ENCODE data around the gene FIBIN.
"Not testable (repeated sequence)": the region's sequence is repeated elsewhere in the genome, so short reads cannot be mapped to it uniquely, and the experiment has no call there.

The FIBIN gene

DNA sequence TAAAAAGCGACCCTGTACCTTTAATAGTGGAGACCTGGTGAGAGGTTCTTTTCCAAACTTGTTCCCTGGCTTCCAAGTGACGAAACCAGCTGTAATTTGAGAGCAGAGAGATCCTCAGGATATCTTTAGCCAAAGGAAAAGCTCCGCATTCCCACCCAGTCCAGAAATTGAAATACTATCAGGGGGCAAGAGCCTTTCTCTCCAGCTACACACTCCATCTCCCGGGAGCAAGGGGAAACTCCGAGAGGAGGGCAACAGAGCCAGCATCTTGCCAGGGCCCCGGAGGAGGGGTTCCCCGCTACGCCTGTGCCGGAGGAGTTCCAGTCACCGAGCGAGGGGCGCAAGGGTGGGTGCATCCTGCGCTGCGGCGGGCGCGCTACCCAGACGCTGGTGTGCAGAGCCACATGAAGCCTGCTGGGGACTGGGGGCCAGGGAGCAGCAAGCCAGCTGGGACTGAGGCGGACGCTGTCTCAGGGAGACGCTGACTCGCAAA, at the start of gene FIBIN:
Gene FIBIN (plus strand): TSS at position 148 of the 493 bp plus-strand sequence. CDS start 415 bp downstream, outside the sequence.
- no peak for DNase-seq

DNA sequence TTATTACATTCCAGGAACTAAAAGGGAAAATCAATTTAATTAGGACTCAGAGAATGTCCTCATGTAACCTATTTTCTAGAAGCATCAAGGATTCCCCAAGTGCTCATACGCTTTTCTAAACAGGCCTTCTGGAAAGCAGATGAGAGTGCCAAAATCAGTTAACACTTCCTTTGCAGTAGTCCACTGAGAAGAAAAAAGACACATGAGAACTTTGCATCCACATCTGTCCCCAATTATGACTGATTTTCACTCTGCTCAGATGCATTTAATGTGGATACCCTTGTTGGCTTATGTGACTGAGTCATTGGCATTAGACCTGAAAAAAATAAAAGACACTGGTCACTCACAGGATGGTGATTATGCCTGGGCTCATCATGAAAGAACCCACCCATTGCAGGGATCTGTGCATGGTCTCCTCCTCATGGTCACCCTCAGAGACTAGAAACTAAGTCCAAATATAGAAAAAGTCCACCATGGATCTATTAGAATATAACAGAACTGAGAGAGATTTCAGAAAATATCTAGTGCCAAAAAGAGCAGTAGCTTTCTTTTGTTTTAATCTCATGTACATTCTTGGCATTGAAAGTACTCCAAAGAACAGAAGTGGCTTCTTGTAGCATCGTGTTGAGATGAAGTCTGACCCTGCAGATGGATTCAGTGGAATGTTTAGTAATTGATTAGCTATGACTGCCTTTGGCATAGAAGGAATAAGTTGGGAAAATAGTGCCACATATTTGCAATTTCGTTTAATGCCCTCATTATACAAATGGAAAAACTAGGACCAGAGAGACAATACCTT, 48.8 kb upstream of the FIBIN start:
- DNase-seq: no peak

DNA sequence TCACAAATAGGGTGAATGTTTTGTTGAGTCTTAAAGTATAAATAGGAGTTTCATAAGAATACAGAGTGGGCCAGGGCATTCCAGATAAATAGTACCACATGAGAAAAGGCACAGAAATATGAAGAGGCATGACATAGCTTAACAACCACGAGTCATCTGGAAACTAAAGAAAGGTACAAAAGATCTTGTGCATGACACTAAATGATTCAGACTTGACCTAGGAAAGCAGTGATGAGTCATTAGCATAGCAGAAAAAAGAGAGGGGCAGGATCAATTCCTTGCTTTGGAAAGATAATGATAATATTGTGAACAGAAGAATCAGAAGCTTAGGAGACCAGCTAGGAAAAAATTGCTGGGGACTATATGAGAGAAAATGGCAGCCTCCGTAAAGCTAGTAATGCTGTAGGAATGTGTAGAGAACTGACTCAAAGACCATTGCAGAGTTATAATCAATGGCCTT, 47.6 kb upstream of the FIBIN start:
- DNase-seq: no peak

DNA sequence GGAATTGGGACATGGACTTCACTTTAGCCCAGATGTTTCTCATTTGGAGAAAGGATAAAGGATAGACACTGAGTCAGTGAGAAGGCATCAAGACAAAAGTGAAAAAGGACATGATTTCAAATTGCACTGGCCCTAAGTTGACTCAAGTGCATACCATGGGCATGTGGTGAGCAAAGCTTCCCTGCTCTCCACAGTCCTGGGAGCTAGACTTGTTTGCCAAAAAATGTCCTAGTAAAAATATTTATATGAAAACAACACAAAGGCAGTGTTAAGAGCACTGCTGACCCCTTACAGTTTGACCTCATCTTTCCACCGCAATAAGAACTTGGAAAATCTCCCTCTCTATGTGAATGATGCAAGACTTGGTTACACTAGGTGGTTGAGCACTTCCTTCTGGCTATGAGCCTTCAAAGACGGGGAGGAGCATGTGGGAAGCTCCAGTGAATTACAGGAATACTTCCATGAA, 46.5 kb upstream of the FIBIN start:
- DNase-seq: no peak

DNA sequence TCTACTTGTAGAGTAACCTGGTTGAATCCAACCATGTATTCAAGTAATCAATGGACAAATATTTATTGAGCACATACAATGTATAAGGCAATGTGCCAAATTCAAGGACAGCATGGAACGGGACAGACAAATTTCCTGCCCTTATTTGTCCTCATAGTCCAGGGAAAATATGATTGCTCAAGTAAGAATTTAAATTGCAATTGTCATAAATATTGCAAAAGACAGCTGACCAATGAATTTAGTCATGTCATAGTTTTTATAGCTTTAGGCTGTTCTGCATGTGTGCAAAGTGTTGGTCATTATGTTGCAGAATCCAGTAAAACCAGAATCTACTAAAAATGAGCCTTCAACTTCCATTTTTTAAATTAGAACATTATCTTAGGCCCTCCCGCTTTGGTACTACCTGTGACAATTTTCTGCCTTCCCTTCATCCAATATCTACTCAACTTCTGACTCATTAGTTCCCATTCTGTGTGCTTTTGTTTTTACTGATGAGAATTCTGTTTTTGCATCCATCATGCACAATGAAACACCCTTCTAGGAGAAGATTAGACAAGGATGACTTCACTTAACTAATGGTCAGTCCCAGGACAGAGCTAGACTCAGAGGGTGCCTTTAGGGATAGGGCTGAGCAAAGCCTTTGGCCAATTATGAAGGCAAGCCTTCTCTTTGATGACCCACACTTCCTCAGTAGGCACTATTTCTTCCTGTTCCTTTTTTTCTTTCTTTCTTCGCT, 45.8 kb upstream of the FIBIN start:
- DNase-seq: no peak

DNA sequence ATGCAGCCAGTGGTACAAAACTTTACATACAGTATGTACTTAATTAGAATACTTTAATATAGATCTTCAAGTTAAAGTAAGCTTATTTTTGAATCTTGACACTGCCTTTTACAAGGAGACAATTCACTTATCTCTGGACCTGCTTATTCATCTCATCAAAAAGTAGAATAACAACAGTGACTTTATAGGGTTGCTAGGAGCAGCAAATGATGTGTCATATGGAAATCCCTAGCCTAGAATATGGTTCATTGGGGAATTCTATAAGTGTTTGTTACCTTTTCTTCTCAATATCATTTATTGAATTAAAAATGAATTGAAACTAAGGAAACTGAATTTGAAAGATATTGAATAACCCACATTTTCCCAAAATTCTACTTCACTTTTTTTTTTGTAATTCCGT, 45.0 kb upstream of the FIBIN start:
- DNase-seq: no peak

DNA sequence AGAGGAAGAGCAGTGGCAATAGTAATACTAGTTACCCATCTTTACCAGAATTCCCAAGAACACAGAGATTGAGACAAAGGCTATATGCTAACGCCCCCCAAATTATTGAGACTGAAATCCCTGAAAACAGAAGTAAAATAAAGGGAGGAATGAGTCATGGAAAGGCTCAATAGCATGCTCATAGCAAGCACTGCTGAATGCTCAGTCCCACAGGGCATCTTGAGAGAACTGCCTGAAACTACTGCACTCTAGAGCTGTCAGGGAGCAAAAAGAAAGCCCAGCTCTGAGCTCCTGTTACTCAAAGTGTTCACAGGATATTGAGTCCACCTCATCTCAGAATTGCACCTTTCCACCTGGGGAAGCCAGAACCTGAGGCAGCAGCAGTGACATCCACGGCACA, 44.1 kb upstream of the FIBIN start:
- DNase-seq: no peak

DNA sequence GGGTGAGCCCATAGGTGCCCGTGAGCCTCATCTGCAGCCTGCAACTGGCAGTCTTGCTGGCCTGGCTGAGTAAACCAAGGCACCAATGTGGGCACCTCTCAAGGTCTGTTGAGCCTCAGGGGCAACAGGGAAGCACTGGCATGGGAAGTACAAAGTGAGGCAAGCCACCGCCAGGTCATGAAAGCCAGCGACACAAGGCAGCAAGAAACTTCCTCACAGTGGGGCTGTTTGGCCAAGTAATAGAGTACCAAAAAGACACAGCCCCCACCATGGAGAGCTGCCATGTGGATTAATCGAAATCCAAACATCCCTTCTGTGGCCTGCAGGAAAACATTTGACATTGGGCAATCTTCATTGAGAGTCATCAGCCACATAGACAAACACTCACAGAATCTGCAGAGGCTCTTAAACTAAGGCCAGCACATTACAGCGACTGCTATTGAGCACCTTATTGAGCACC, 43.6 kb upstream of the FIBIN start:
- DNase-seq: no peak

DNA sequence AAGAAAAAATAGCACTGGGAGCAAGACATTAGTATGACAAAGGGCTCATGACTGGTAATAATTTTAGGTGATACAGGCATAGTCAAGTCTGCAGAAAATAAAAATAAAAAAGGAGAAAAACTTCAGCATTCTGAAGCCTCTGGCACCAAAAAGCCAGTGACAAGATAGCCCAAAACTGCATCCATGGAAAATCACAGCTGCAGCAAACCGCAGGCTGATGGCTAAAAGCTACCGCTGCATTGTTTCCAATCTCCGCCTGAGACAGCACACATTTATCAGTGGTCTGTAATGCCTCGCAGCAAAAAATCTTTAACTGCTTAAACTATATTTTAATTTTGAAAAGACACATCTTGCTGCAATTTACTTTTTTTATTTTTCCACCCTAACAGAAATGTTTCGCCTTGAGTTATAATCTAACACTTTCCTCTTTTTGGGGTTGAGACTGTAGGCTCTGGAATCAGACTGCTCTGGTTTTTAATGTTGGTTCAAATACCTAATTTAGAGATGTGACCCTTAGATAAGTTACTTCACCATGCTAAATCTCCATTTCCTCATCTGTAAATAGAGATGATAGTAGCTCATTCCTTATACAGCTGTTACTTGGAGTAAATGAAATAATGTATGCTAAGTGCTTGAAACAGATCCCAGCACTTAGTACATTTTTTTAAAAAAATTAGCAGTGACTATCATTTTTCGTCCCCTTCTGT, 42.0 kb upstream of the FIBIN start:
- no peak for DNase-seq

DNA sequence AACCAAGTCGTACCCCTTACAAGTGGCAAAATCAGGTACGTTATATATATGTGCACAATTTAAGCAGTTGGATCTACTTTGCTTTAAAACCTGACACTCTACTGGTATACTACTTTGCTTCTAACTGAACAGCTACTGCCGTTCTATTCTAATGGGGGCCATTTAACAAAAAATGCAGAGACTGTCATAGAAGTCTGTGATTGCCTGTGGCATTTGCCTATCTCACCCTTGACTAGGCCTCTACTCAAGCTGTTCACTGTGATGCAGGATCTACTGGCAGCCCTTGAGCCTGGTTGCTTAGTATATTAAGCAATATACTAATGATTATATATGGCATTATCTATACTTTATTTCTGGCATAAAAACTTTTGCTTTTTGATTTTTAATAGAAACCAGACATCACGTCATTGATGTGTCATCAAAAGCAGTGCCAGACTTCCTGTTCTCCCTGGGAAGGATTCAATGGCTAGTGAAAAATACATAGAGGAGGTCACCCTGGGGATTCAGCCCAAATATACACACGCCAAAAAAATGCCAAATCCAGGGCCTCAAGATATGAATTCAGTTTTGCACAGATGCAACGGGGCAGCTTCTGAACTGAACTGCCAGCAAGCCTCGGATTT, 40.0 kb upstream of the FIBIN start:
- DNase-seq: no peak

DNA sequence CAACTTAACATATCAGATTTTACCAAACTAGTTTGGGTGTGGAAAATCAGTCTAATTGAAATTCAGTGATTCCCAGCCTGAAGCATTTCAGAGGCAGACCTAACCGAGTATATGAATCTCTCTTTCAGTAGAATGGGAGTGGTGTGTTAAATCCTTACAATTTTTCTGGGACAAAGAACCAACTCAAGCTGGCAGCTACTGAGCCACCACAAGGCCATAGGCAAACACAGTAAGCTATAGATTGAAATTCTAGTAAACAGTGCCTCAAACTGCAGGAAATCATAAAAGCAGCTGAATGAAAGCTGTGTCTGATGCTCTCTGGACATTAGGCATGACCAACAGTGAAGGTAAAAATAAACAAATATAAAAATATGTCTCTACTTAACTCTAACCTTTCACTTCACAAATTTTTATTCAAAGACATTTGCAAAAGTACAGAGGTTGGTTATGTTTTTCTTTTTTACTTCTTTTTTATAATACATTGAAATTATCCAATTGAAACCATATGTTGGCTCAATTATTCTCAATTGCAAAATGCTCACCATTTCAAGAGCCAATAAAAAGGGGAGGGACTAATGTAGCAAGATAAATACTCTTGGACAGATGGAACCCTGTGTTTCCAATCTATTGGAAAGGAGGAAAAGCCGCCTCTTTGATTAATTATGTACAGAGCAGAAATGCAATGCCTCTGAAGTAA, 35.8 kb upstream of the FIBIN start:
- no peak for DNase-seq

DNA sequence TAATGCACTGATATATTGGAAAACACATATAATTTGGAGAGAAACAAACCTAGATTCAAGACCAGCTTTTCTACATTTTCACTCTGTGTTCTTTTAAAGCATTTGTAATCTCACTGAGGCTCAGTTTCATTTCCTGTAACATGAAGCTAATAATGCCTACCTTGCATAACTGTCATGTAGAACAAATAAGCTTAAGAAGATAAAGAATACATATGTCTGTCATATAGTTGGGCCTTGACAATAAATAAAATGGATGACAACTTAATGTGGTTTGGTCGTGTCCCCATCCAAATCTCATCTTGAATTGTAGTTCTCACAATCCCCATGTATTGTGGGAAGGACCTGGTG, 35.2 kb upstream of the FIBIN start:
- DNase-seq: no peak

DNA sequence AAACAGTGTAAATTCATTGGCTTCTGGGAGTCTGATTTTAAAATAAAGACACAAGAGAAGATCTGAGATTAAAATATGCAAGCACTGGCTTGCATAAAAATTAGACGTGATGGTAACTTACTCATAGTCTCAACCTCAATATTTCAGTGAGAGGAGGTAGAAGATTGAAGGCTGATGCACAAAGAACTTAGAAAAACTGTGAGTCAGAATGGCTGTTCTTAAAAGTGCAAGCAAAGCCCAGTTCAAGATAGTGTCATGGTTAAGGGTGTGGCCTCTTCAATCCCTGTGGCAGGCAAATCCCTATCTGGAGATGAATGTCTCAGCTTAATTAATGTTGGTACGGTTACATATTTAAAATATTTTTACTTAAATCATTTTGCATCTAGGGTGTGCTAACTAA, 33.6 kb upstream of the FIBIN start:
- DNase-seq: no peak

DNA sequence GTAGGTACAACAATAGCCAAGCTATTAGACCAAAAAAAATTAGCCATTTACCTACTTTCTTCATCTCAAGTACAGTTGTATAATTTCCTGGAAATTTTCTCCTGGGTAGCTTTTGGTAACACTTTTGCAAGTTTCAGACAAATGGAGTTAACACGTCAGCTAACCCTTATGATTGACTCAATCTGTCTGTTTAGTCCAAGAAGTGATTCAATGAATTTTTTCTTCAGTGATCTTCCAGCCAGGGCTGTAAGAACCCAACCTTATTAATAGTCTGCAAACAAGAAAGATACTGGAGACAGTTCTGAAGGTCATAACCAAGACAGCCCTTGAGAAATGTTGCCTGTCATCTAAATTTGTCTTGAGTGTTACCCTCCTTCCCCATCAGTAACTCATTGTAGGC, 30.1 kb upstream of the FIBIN start:
- no peak for DNase-seq

DNA sequence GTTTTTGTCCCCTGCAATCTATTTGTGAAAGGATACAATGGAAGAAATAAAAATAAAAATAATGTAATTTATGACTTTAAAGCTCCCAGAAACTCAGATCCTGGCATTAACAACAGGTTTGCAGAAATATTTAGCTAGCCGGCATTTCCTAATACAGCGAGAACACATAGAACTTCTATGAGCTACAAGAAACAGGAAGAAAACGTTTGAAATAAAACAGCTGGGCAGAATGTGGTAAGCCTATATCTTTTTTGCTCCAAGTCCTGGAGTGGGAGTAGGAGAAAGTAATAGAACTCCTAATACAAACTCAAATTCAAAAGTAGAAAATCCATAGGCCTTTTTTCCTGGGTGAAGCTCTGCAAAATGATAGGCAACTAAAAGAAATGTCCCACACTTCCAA, 29.6 kb upstream of the FIBIN start:
- DNase-seq: no peak

DNA sequence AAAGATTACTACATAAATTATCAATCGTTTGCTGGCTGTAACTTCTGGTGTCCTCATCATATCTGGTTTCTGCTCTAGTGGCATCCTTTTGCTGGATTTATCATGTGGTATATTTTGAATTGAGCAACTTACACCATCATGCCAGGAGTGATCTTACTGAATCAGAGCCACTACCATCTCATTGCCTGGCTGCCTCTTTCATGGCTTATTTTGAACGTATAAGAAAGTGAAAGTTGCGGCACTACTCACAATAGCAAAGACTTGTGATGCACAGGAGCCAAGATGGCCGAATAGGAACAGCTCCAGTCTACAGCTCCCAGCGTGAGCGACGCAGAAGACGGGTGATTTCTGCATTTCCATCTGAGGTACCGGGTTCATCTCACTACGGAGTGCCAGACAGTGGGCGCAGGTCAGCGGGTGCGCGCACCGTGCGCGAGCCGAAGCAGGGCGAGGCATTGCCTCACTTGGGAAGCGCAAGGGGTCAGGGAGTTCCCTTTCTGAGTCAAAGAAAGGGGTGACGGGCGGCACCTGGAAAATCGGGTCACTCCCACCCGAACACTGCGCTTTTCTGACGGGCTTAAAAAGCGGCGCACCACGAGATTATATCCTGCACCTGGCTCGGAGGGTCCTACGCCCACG, 28.9 kb upstream of the FIBIN start:
- DNase-seq: not testable (repeated sequence)

DNA sequence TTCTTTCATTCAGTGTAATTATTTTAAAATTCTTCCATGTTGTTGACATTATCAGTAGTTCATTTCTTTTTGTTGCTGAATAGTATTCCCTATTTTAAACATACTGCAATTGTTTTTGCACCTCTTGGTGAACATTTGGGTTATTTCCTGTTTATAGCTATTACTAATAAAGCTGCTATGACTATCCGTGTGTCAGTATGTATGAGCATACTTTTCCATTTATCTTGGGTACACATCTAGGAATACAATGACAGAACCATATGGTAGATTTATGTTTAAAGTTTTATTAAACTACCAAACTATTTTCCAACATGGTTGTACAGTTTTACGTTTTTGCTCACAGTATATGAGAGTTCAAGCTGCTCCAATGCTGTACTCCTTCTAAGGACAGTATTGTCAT, 22.0 kb upstream of the FIBIN start:
- no peak for DNase-seq

DNA sequence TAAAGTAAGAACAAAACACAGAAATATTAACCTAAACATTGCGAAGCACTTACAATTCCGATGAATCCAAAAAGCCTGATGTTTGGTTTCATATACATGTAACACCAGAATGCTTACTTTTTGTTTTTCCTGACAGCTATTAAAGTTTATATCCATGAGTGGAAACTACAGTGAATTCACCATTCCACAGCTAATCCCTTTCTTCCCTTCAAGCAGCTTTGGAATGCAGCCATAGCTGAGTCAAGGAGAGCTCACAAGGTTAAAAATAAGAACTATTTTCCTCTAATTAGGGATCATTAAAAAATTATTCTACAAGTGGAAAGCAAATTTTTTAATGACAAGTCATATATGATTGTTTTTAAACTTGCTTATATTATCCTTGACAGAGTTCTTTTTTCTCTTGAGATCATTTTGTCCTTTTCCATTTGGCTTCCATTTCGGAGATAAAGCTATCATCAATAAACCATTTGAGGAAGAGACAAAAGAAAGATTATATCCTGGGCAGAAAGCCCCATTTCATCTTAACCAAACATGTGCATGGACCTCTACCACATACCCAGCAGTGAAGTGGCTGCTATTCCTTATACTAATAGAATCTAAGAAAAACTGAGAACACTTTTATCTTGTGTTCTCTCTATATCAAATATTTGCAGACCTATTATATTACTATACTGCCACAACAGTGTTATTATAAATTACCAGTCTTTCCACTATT, 19.7 kb upstream of the FIBIN start:
- no peak for DNase-seq

DNA sequence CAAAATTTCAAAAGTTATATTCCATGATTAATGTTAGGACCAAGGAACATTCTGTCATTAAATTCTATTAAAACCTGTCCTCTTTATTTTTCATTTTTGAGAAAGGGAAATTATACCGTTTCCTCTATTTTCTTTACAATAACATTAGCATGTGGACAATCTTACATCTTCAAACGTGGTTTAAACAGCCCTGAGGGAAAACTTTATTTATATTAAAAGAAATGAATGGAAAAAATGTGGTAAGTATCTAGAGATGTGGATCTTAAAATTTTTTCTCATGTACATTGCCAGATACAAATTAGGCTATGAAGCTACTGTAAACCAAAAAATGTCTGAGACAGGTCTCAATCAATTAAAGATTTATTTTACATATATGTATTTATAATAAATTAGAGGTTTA, 18.9 kb upstream of the FIBIN start:
- no peak for DNase-seq

DNA sequence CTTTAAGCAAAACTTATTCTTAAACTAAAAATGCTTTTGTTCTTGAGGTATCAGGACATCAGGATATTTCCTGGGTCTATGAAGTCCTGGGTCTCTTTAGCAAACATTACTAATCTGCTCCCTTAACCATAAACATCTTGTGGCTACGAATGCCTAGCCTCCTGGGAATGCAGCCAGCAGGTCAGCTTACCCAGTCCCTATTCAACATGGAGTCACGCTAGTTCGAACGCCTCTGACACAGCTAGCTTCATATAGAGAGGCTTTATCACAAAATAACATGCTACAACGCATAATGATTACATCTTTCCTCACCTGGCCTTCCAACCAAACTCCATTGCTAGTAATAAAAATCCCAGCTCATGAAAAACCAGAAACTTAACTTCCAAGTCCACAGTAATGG, 17.5 kb upstream of the FIBIN start:
- no peak for DNase-seq

DNA sequence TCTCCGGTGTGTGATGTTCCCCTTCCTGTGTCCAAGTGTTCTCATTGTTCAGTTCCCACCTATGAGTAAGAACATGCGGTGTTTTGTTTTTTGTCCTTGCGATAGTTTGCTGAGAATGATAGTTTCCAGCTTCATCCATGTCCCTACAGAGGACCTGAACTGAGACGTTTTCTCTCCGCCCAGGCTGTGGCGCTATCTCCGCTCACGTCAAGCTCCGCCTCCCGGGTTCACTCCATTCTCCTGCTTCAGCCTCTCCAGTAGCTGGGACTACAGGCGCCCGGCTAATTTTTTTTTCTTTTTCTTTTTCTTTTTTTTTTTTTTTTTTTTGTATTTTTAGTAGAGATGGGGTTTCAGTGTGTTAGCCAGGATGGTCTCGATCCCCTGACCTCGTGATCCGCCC, 16.7 kb upstream of the FIBIN start:
- not testable (repeated sequence) for DNase-seq

All from 8988T (cell line).